GM12878 (cell line): ENCODE results near the gene TMEM63B. TPM values are rescaled to one million over a fixed set of nuclear protein-coding genes. Genes with fewer than 3 reads are reported as not detected.

Experiments used
- ATAC-seq: fragments of 200-7000 bp; cut with Tn5 transposase; 3 replicates; pipeline ENCODE4 v1.9.1; 2020; ENCODE audit warnings: mild to moderate bottlenecking, moderate library complexity
- BruUV-seq: library from RNA; stranded (reverse); fragments of 400-500 nt; replicated peaks from 2 replicates; lab custom pipeline; 2021; lab: Mats Ljungman, UMichigan
- CTCF ChIA-PET: fragments of 300-600 bp; sonication (Branson Sonifier 250); formaldehyde crosslinking; extraction: SDS; loops from one replicate; lab custom pipeline; 2021; ENCODE audit warnings: inconsistent platforms; lab: Yijun Ruan, JAX
- POLR2A ChIA-PET: fragments of 350-600 bp; formaldehyde crosslinking; extraction: SDS; loops from one replicate; lab custom pipeline; 2021; ENCODE audit warnings: inconsistent platforms; lab: Charles Lee
- RAD21 ChIA-PET: fragments of 300-600 bp; sonication (Branson Sonifier 250); formaldehyde crosslinking; loops from one replicate; lab custom pipeline; 2023; ENCODE audit warnings: antibody characterized with exemption; ENCODE audit not compliant: unreplicated experiment; lab: Charles Lee
- SMC1A ChIA-PET: fragments of 300-600 bp; sonication (Branson Sonifier 250); formaldehyde crosslinking; loops from one replicate; lab custom pipeline; 2023; ENCODE audit not compliant: unreplicated experiment, uncharacterized antibody; lab: Charles Lee
- DNase-seq: peaks from one replicate; pipeline ENCODE4 v3.0.0-alpha.2; 2011; ENCODE audit warnings: low read depth, low spot score
- FAIRE-seq: peaks from 3 replicates; lab custom pipeline; 2011; peaks lifted over from hg19 to GRCh38; lab: Jason Lieb, UNC
- H2AFZ ChIP-seq: 2 replicates; pipeline ENCODE4 v1.6.0; 2011; ENCODE audit warnings: low read depth, low read length, control low read depth; ENCODE audit not compliant: control insufficient read depth
- H3K27ac ChIP-seq: 2 replicates; pipeline ENCODE4 v1.5.1; 2011; ENCODE audit warnings: control low read depth; ENCODE audit not compliant: control insufficient read depth, insufficient read depth
- H3K27me3 ChIP-seq, 2 experiments: replicated peaks in 1 of 2; 2 replicates each; pipeline versions ENCODE4 v1.6.0 to v1.6.1; 2011; ENCODE audit warnings: low read length in 1 of 2; ENCODE audit not compliant: control insufficient read depth in 2 of 2, insufficient read depth in 2 of 2
- H3K36me3 ChIP-seq, 2 experiments: 2 replicates each; pipeline ENCODE4 v1.5.1; 2011; ENCODE audit warnings: low read length in 1 of 2; ENCODE audit not compliant: control insufficient read depth in 2 of 2, insufficient read depth in 2 of 2
- H3K4me1 ChIP-seq: 2 replicates; pipeline ENCODE4 v1.6.1; 2011; ENCODE audit warnings: mild to moderate bottlenecking, low read length, moderate library complexity, mixed read lengths; ENCODE audit not compliant: control insufficient read depth, insufficient read depth
- H3K4me2 ChIP-seq: 2 replicates; pipeline ENCODE4 v1.6.0; 2011; ENCODE audit warnings: control low read depth; ENCODE audit not compliant: control insufficient read depth, insufficient read depth
- H3K4me3 ChIP-seq: fragments of 200-600 bp; sonication (generic); 2 replicates; pipeline ENCODE4 v1.5.1; 2016
- H3K79me2 ChIP-seq: 2 replicates; pipeline ENCODE4 v1.6.0; 2011; ENCODE audit warnings: low read length; ENCODE audit not compliant: control insufficient read depth, insufficient read depth
- H3K9ac ChIP-seq: 2 replicates; pipeline ENCODE4 v1.8.0; 2011; ENCODE audit warnings: low read length, control low read depth, mixed read lengths; ENCODE audit not compliant: control insufficient read depth, insufficient read depth
- H3K9me3 ChIP-seq: replicated peaks from 3 replicates; pipeline ENCODE4 v1.5.1; 2011; ENCODE audit warnings: mild to moderate bottlenecking, low read length; ENCODE audit not compliant: control insufficient read depth, insufficient read depth
- H4K20me1 ChIP-seq: 2 replicates; pipeline ENCODE4 v1.6.0; 2011; ENCODE audit not compliant: control insufficient read depth, insufficient read depth
- BMI1 ChIP-seq: fragments of 450-650 bp; IDR thresholded peaks from 2 replicates; pipeline ENCODE4 v1.6.1; 2016; ENCODE audit warnings: mild to moderate bottlenecking, moderate library complexity, borderline replicate concordance
- ETV6 ChIP-seq, 2 experiments: fragments of 450-650 bp in 1 of 2; IDR thresholded peaks in 1 of 2; conservative IDR thresholded peaks in 1 of 2; 2 replicates each; pipeline ENCODE4 v1.6.1; 2014; ENCODE audit warnings: antibody characterized with exemption in 1 of 2, borderline replicate concordance in 1 of 2, low read depth in 1 of 2, mild to moderate bottlenecking in 1 of 2, moderate library complexity in 1 of 2
- HDAC2 ChIP-seq: fragments of 200-600 bp; sonication (generic); IDR thresholded peaks from 2 replicates; pipeline ENCODE4 v1.6.1; 2017
- NFYB ChIP-seq: IDR thresholded peaks from 2 replicates; pipeline ENCODE4 v1.6.1; 2011; ENCODE audit warnings: low read depth, mild to moderate bottlenecking, low read length, improper control_type of control experiment, moderate library complexity; ENCODE audit not compliant: insufficient read depth
- RBBP5 ChIP-seq: fragments of 200-600 bp; sonication (generic); conservative IDR thresholded peaks from 2 replicates; pipeline ENCODE4 v1.6.1; 2016
- WGBS: methylation state at CpG from one replicate; pipeline ENCODE4 v1.1.6; 2016; ENCODE audit warnings: low lambda C conversion rate; ENCODE audit not compliant: insufficient replicate concordance, insufficient coverage; ENCODE audit errors: missing lambda C conversion rate; 5-methylcytosine and 5-hydroxymethylcytosine counted together
- in situ Hi-C: fragments of 300-500 bp; cut with MboI; formaldehyde crosslinking; loops from 9 replicates; pipeline ENCODE4 v1.14.3; 2018; ENCODE audit warnings: mixed read lengths
- intact Hi-C: fragments of 100-400 bp; cut with micrococcal nuclease; formaldehyde crosslinking; loops from one replicate; pipeline ENCODE4 v1.14.2; 2022; ENCODE audit not compliant: unreplicated experiment
- polyA plus RNA-seq, 11 experiments: library from polyadenylated mRNA; depleted of rRNA in 4 of 11; unstranded in 6 of 11; stranded (reverse) in 5 of 11; fragments of >200 nt; fragmentation: Nextera tagmentation in 4 of 11; fragmentation: Illumina TruSeq in 1 of 11; extraction: Ambion mirVana in 4 of 11; extraction: Trizol in 1 of 11; gene quantifications; 1 replicate in 1 of 11; 2 replicates in 10 of 11; pipeline versions ENCODE4 v1.2.1 to v1.2.3, GENCODE V29; 2011 to 2016; ENCODE audit warnings: inconsistent platforms in 2 of 11, missing spikeins in 2 of 11, low read depth in 1 of 11
- total RNA-seq, 4 experiments: library from RNA; depleted of rRNA in 3 of 4; stranded (reverse); fragments of >200 nt in 3 of 4; fragmentation: Illumina TruSeq in 1 of 4; extraction: Trizol in 1 of 4; gene quantifications; 2 replicates each; pipeline versions ENCODE4 v1.2.1 to v1.2.3, GENCODE V29; 2013 to 2021
- TF ChIP-seq, protein P1 (sequence below): fragments of 450-650 bp; IDR thresholded peaks from 2 replicates; pipeline ENCODE4 v1.6.1; 2016; ENCODE audit warnings: mild to moderate bottlenecking, moderate library complexity, borderline replicate concordance
- TF ChIP-seq, protein P2 (sequence below): IDR thresholded peaks from 2 replicates; pipeline ENCODE4 v1.6.1; 2012; ENCODE audit warnings: low read depth, low read length, improper control_type of control experiment
- TF ChIP-seq, protein P3 (sequence below): fragments of 450-650 bp; conservative IDR thresholded peaks from 2 replicates; pipeline ENCODE4 v1.6.1; 2017; ENCODE audit warnings: mild to moderate bottlenecking, moderate library complexity
- TF ChIP-seq, protein P4 (sequence below): fragments of 450-650 bp; formaldehyde crosslinking; IDR thresholded peaks from 2 replicates; pipeline ENCODE4 v1.5.0; 2022; ENCODE audit warnings: mild to moderate bottlenecking, missing genetic modification characterization
- TF ChIP-seq, protein P5 (sequence below): fragments of 450-650 bp; IDR thresholded peaks from 2 replicates; pipeline ENCODE4 v1.6.1; 2017; ENCODE audit warnings: borderline replicate concordance

Gene TMEM63B
- total and polyA plus RNA-seq, 10 of the 15 experiments (the other 5 are each of a cell fraction or from before 2014, with no cell fraction given): 0.09 to 15.0 (median 7.1) TPM; not detected in 1

DNA sequence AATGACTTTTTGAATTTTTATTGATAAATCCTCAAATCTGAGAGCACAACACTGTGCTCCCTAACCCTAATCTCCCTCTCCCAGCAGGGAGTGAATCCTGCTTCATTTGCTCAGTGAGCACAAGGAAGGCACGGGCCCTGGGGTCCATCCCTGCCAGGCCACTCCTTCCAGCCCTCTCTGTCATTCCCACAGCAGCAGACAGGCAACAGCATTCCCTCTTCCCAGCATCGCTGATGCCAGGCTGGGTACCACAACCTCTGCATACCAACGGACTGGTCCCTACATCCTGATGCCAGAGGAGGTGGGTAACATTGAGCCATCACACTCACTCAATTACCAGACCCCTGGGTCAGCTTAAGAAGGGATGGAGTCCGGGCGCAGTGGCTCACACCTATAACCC is 34.3 kb upstream of the TMEM63B start:
- Histone ChIP-seq H2AFZ (no peak overlapping the region), H3K9me3 (no peaks in the 10 kb centered on the region), H3K36me3 (no peaks in the 10 kb centered on the region), H3K79me2 (no peaks in the 10 kb centered on the region), H3K4me1 (no peaks in the 10 kb centered on the region), H3K9ac (no peak overlapping the region), H3K4me2 (no peak overlapping the region), H3K27me3 (no peaks in the 10 kb centered on the region), H3K27ac (no peak overlapping the region), H4K20me1 (no peaks in the 10 kb centered on the region), H3K4me3 (no peak overlapping the region)
- DNase-seq: no peak
- in situ Hi-C loops: no loop called here
- BruUV-seq: no TSS peak
- ChIA-PET CTCF (interaction anchor here (0.7 to 1.2 kb wide), 3 partner anchors 11 to 212 kb away, joined by 3 read pairs; no protein-coding TSS in a partner anchor), RAD21 (no interaction called here), SMC1A (no interaction called here), POLR2A (no interaction called here)
- 84% methylated on average over 5 of the region's 5 CpGs for WGBS
- intact Hi-C loops: no loop called here
- FAIRE-seq: no peak
- ATAC-seq: no peak
- TF ChIP-seq, protein P1, sequence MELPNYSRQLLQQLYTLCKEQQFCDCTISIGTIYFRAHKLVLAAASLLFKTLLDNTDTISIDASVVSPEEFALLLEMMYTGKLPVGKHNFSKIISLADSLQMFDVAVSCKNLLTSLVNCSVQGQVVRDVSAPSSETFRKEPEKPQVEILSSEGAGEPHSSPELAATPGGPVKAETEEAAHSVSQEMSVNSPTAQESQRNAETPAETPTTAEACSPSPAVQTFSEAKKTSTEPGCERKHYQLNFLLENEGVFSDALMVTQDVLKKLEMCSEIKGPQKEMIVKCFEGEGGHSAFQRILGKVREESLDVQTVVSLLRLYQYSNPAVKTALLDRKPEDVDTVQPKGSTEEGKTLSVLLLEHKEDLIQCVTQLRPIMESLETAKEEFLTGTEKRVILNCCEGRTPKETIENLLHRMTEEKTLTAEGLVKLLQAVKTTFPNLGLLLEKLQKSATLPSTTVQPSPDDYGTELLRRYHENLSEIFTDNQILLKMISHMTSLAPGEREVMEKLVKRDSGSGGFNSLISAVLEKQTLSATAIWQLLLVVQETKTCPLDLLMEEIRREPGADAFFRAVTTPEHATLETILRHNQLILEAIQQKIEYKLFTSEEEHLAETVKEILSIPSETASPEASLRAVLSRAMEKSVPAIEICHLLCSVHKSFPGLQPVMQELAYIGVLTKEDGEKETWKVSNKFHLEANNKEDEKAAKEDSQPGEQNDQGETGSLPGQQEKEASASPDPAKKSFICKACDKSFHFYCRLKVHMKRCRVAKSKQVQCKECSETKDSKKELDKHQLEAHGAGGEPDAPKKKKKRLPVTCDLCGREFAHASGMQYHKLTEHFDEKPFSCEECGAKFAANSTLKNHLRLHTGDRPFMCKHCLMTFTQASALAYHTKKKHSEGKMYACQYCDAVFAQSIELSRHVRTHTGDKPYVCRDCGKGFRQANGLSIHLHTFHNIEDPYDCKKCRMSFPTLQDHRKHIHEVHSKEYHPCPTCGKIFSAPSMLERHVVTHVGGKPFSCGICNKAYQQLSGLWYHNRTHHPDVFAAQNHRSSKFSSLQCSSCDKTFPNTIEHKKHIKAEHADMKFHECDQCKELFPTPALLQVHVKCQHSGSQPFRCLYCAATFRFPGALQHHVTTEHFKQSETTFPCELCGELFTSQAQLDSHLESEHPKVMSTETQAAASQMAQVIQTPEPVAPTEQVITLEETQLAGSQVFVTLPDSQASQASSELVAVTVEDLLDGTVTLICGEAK: no peak
- TF ChIP-seq, protein P2, sequence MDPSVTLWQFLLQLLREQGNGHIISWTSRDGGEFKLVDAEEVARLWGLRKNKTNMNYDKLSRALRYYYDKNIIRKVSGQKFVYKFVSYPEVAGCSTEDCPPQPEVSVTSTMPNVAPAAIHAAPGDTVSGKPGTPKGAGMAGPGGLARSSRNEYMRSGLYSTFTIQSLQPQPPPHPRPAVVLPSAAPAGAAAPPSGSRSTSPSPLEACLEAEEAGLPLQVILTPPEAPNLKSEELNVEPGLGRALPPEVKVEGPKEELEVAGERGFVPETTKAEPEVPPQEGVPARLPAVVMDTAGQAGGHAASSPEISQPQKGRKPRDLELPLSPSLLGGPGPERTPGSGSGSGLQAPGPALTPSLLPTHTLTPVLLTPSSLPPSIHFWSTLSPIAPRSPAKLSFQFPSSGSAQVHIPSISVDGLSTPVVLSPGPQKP: no peak
- no peak for TF ChIP-seq ETV6 (conservative IDR thresholded peaks at IDR 0.05 in 1 of 2, IDR thresholded peaks at IDR 0.05 in 1 of 2; ENCODE audit: borderline replicate concordance in 1 of 2, low read depth in 1 of 2)
- TF ChIP-seq RBBP5: no peak
- no peak for TF ChIP-seq HDAC2
- TF ChIP-seq, protein P3, sequence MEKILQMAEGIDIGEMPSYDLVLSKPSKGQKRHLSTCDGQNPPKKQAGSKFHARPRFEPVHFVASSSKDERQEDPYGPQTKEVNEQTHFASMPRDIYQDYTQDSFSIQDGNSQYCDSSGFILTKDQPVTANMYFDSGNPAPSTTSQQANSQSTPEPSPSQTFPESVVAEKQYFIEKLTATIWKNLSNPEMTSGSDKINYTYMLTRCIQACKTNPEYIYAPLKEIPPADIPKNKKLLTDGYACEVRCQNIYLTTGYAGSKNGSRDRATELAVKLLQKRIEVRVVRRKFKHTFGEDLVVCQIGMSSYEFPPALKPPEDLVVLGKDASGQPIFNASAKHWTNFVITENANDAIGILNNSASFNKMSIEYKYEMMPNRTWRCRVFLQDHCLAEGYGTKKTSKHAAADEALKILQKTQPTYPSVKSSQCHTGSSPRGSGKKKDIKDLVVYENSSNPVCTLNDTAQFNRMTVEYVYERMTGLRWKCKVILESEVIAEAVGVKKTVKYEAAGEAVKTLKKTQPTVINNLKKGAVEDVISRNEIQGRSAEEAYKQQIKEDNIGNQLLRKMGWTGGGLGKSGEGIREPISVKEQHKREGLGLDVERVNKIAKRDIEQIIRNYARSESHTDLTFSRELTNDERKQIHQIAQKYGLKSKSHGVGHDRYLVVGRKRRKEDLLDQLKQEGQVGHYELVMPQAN: no peak
- TF ChIP-seq, protein P4, sequence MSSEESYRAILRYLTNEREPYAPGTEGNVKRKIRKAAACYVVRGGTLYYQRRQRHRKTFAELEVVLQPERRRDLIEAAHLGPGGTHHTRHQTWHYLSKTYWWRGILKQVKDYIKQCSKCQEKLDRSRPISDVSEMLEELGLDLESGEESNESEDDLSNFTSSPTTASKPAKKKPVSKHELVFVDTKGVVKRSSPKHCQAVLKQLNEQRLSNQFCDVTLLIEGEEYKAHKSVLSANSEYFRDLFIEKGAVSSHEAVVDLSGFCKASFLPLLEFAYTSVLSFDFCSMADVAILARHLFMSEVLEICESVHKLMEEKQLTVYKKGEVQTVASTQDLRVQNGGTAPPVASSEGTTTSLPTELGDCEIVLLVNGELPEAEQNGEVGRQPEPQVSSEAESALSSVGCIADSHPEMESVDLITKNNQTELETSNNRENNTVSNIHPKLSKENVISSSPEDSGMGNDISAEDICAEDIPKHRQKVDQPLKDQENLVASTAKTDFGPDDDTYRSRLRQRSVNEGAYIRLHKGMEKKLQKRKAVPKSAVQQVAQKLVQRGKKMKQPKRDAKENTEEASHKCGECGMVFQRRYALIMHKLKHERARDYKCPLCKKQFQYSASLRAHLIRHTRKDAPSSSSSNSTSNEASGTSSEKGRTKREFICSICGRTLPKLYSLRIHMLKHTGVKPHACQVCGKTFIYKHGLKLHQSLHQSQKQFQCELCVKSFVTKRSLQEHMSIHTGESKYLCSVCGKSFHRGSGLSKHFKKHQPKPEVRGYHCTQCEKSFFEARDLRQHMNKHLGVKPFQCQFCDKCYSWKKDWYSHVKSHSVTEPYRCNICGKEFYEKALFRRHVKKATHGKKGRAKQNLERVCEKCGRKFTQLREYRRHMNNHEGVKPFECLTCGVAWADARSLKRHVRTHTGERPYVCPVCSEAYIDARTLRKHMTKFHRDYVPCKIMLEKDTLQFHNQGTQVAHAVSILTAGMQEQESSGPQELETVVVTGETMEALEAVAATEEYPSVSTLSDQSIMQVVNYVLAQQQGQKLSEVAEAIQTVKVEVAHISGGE (CRISPR knock-in tag): no peak
- TF ChIP-seq, protein P5, sequence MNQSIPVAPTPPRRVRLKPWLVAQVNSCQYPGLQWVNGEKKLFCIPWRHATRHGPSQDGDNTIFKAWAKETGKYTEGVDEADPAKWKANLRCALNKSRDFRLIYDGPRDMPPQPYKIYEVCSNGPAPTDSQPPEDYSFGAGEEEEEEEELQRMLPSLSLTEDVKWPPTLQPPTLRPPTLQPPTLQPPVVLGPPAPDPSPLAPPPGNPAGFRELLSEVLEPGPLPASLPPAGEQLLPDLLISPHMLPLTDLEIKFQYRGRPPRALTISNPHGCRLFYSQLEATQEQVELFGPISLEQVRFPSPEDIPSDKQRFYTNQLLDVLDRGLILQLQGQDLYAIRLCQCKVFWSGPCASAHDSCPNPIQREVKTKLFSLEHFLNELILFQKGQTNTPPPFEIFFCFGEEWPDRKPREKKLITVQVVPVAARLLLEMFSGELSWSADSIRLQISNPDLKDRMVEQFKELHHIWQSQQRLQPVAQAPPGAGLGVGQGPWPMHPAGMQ: no peak
- TF ChIP-seq NFYB: no peak
- TF ChIP-seq BMI1: no peak
